GM21786 (cell line): ENCODE results near the gene ABCA8.
"Not testable (repeated sequence)": the region's sequence is repeated elsewhere in the genome, so short reads cannot be mapped to it uniquely, and the experiment has no call there.

Experiments used
- ATAC-seq: cut with Tn5 transposase; IDR thresholded peaks from one replicate; pipeline ENCODE4 v1.9.1; 2021; ENCODE audit not compliant: unreplicated experiment

The ABCA8 gene

GRCh38 chr17:68830313-68830712 lies 124.9 kb downstream of the ABCA8 start:
- ATAC-seq: no peak

DNA sequence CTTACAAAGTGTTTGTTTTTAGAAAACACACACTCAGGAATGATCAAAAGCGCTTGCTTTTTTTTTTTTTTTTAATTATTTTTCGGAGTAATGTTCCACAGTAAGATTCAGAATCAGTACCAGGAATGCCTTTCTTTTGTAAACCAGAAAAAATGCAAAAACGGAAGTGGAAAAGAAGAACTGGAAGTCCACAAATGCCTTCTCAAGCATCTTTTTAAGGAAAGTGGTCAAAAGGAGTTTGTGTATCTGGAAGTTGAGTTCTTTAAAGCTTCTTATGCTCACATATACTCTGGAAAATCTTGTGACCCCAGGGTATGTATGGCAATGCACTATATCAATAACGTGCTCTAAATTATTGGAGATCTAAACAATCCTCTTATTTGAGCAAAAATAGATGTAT lies 126.0 kb downstream of the ABCA8 start:
- ATAC-seq: no peak

DNA sequence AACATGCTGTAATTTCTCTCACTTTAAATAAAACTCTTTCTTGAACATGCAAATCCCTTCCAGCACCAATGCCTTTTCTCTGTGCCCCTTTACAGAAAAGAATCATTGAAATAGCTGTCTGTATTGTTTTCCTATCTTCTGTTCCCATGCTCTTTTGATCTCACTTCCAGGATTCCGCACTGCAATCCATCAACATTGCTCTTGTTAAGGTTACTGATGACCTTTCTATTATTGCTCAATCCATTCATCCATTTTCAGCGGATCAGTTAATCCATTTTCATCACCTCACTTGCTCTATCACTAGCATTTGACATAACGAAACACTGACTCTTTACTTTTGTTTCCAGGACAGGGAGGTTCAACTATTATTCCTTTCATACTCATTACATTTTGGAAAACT lies 130.5 kb downstream of the ABCA8 start:
- no peak for ATAC-seq

DNA sequence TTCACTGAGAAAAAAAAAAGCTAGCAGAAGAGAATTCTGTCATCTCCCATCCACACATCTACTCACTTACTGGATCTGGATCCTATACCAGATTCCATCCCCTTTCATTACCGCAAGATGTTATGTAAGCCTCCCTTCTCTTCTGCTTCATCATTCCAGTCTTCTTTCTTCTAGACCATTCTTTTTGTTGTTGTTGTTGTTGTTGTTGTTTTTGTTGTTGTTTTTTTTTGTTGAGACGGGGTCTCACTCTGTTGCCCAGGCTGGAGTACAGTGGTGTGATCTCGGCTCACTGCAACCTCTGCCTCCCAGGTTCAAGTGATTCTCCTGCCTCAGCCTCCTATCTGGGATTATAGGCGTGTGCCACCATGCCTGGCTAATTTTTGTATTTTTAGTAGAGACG lies 131.0 kb downstream of the ABCA8 start:
- ATAC-seq: not testable (repeated sequence)

GRCh38 chr17:68822719-68823289 lies 132.4 kb downstream of the ABCA8 start:
- no peak for ATAC-seq

- ATAC-seq: no peak
Observed at GRCh38 chr17:68821860-68822696, 133.1 kb downstream of the ABCA8 start.

- no peak for ATAC-seq
Observed at GRCh38 chr17:68820825-68821481, 134.2 kb downstream of the ABCA8 start.

- ATAC-seq: no peak
Observed at GRCh38 chr17:68820476-68820824, 134.7 kb downstream of the ABCA8 start.

- no peak for ATAC-seq
Observed at GRCh38 chr17:68819465-68819864, 135.7 kb downstream of the ABCA8 start.
